HFFc6 (cell line): ENCODE results near the gene FHOD3. TPM values are rescaled to one million over a fixed set of nuclear protein-coding genes. Genes with fewer than 3 reads are reported as not detected.

ENCODE experiments used
- DNase-seq: peaks from one replicate; pipeline ENCODE4 v3.0.0-alpha.2; 2018
- H3K27ac Mint-ChIP-seq: 2 replicates; pipeline ENCODE4 v1.8.0; 2020; ENCODE audit warnings: mild to moderate bottlenecking, mixed read lengths
- H3K27me3 Mint-ChIP-seq: 2 replicates; pipeline ENCODE4 v1.8.0; 2021; ENCODE audit warnings: mild to moderate bottlenecking, moderate library complexity, mixed read lengths; ENCODE audit not compliant: insufficient read depth
- H3K36me3 Mint-ChIP-seq: 2 replicates; pipeline ENCODE4 v1.8.0; 2021; ENCODE audit warnings: low read depth, mixed read lengths
- H3K4me1 Mint-ChIP-seq: 2 replicates; pipeline ENCODE4 v1.8.0; 2020; ENCODE audit warnings: low read depth, mixed read lengths
- H3K4me3 Mint-ChIP-seq: 2 replicates; pipeline ENCODE4 v1.8.0; 2020; ENCODE audit warnings: mild to moderate bottlenecking, moderate library complexity, mixed read lengths
- H3K9me3 Mint-ChIP-seq: 2 replicates; pipeline ENCODE4 v1.8.0; 2020; ENCODE audit warnings: mild to moderate bottlenecking, mixed read lengths
- CTCF ChIP-seq: fragments of 200-600 bp; sonication (generic); IDR thresholded peaks from 2 replicates; pipeline ENCODE4 v1.5.0; 2021; ENCODE audit warnings: antibody characterized with exemption, mild to moderate bottlenecking
- total RNA-seq, 6 experiments: library from RNA; stranded (reverse); fragmentation: NEBNext Ultra II Directional; extraction: Animal tissue kit (Norgen Biotek cat#: 25700); gene quantifications; 2 replicates in 1 of 6; 3 replicates in 5 of 6; pipeline ENCODE4 v1.2.3, GENCODE V29; 2021

Gene FHOD3
- total RNA-seq, 6 experiments from 2014 or later, result 32.8 to 67.6 (median 61.4) TPM

- DNase-seq, result no peak
- Mint-ChIP-seq H3K27me3 (peaks cover 2% of the 10 kb centered on the region; the same call in 1 of the 2 replicates), H3K4me1 (peaks cover 31% of the 10 kb centered on the region), H3K4me3 (no peak overlapping the region), H3K36me3 (peaks cover 20% of the 10 kb centered on the region), H3K9me3 (no peaks in the 10 kb centered on the region), H3K27ac (peak overlapping the region; percentile 66)
- TF ChIP-seq CTCF, result no peak
Measured at GRCh38 chr18:36532815-36533214, 235.3 kb downstream of the FHOD3 start.

GRCh38 chr18:36533446-36534153 is 236.1 kb downstream of the FHOD3 start:
- Mint-ChIP-seq H3K36me3 (peaks cover 23% of the 10 kb centered on the region), H3K27ac (no peak overlapping the region), H3K4me1 (peaks cover 27% of the 10 kb centered on the region), H3K27me3 (peaks cover 2% of the 10 kb centered on the region; the same call in 1 of the 2 replicates), H3K9me3 (no peaks in the 10 kb centered on the region), H3K4me3 (no peak overlapping the region)
- no peak for TF ChIP-seq CTCF
- no peak for DNase-seq

- no peak overlapping the region for H3K4me3 Mint-ChIP-seq
- H3K27ac Mint-ChIP-seq, result no peak overlapping the region
- no peak for TF ChIP-seq CTCF
- DNase-seq, result no peak
- peaks cover 30% of the 10 kb centered on the region for H3K4me1 Mint-ChIP-seq
- H3K27me3 Mint-ChIP-seq, result peaks cover 2% of the 10 kb centered on the region; the same call in 1 of the 2 replicates
- H3K9me3 Mint-ChIP-seq, result no peaks in the 10 kb centered on the region
- H3K36me3 Mint-ChIP-seq, result peaks cover 23% of the 10 kb centered on the region
Measured at GRCh38 chr18:36534154-36534688, 236.7 kb downstream of the FHOD3 start.

- peaks cover 22% of the 10 kb centered on the region for H3K36me3 Mint-ChIP-seq
- no peaks in the 10 kb centered on the region for H3K9me3 Mint-ChIP-seq
- TF ChIP-seq CTCF, result no peak
- no peak overlapping the region for H3K4me3 Mint-ChIP-seq
- peaks cover 2% of the 10 kb centered on the region; the same call in 1 of the 2 replicates for H3K27me3 Mint-ChIP-seq
- H3K4me1 Mint-ChIP-seq, result peaks cover 37% of the 10 kb centered on the region
- DNase-seq, result no peak
- H3K27ac Mint-ChIP-seq, result no peak overlapping the region
Measured at GRCh38 chr18:36535202-36535935, 237.9 kb downstream of the FHOD3 start.

GRCh38 chr18:36536426-36536825 is 238.9 kb downstream of the FHOD3 start:
- H3K27me3 Mint-ChIP-seq, result peaks cover 2% of the 10 kb centered on the region; the same call in 1 of the 2 replicates
- H3K4me1 Mint-ChIP-seq, result peaks cover 34% of the 10 kb centered on the region
- H3K27ac Mint-ChIP-seq, result no peak overlapping the region
- H3K4me3 Mint-ChIP-seq, result no peak overlapping the region
- no peak for TF ChIP-seq CTCF
- H3K9me3 Mint-ChIP-seq, result no peaks in the 10 kb centered on the region
- no peak for DNase-seq
- peaks cover 16% of the 10 kb centered on the region for H3K36me3 Mint-ChIP-seq
